IPS-18a (cell line): ENCODE results near the gene GRIK2.

Experiments used
- H3K27ac ChIP-seq: one replicate; pipeline ENCODE4 v1.5.1; 2013; ENCODE audit warnings: low read length
- H3K27me3 ChIP-seq: one replicate; pipeline ENCODE4 v1.6.1; 2013; ENCODE audit warnings: mild to moderate bottlenecking, low read length; ENCODE audit not compliant: control insufficient read depth, insufficient read depth
- H3K36me3 ChIP-seq: one replicate; pipeline ENCODE4 v1.6.1; 2013; ENCODE audit warnings: low read depth, low read length; ENCODE audit not compliant: control insufficient read depth
- H3K4me1 ChIP-seq: one replicate; pipeline ENCODE4 v1.6.1; 2013; ENCODE audit warnings: low read depth, low read length; ENCODE audit not compliant: control insufficient read depth
- H3K4me3 ChIP-seq: one replicate; pipeline ENCODE4 v1.5.1; 2013; ENCODE audit warnings: low read length
- H3K9ac ChIP-seq: one replicate; pipeline ENCODE4 v1.6.1; 2013; ENCODE audit warnings: mild to moderate bottlenecking, low read length, moderate library complexity
- H3K9me3 ChIP-seq: one replicate; pipeline ENCODE4 v1.6.1; 2013; ENCODE audit warnings: low read depth, low read length; ENCODE audit not compliant: control insufficient read depth

The GRIK2 gene

GRCh38 chr6:101543796-101544195 lies 150.3 kb downstream of the GRIK2 start:
- no peak overlapping the region for H3K27ac ChIP-seq
- H3K9me3 ChIP-seq: no peaks in the 10 kb centered on the region
- no peaks in the 10 kb centered on the region for H3K4me1 ChIP-seq
- H3K4me3 ChIP-seq: no peak overlapping the region
- no peaks in the 10 kb centered on the region for H3K36me3 ChIP-seq
- H3K27me3 ChIP-seq: no peaks in the 10 kb centered on the region
- H3K9ac ChIP-seq: no peak overlapping the region

- no peaks in the 10 kb centered on the region for H3K4me1 ChIP-seq
- no peak overlapping the region for H3K9ac ChIP-seq
- no peaks in the 10 kb centered on the region for H3K36me3 ChIP-seq
- H3K27me3 ChIP-seq: no peaks in the 10 kb centered on the region
- no peak overlapping the region for H3K4me3 ChIP-seq
- no peaks in the 10 kb centered on the region for H3K9me3 ChIP-seq
- H3K27ac ChIP-seq: no peak overlapping the region
Observed at GRCh38 chr6:101544286-101544685, 150.8 kb downstream of the GRIK2 start.

GRCh38 chr6:101545191-101545590 lies 151.7 kb downstream of the GRIK2 start:
- H3K4me3 ChIP-seq: no peak overlapping the region
- no peaks in the 10 kb centered on the region for H3K9me3 ChIP-seq
- no peaks in the 10 kb centered on the region for H3K27me3 ChIP-seq
- no peak overlapping the region for H3K27ac ChIP-seq
- H3K9ac ChIP-seq: no peak overlapping the region
- H3K4me1 ChIP-seq: no peaks in the 10 kb centered on the region
- H3K36me3 ChIP-seq: no peaks in the 10 kb centered on the region

GRCh38 chr6:101550451-101550850 lies 156.9 kb downstream of the GRIK2 start:
- H3K36me3 ChIP-seq: no peaks in the 10 kb centered on the region
- H3K9me3 ChIP-seq: no peaks in the 10 kb centered on the region
- H3K4me1 ChIP-seq: peaks cover 8% of the 10 kb centered on the region
- no peak overlapping the region for H3K4me3 ChIP-seq
- no peak overlapping the region for H3K9ac ChIP-seq
- H3K27ac ChIP-seq: no peak overlapping the region
- no peaks in the 10 kb centered on the region for H3K27me3 ChIP-seq

- Histone ChIP-seq H3K4me1 (peaks cover 8% of the 10 kb centered on the region), H3K4me3 (no peak overlapping the region), H3K27me3 (no peaks in the 10 kb centered on the region), H3K27ac (no peak overlapping the region), H3K9ac (no peak overlapping the region), H3K9me3 (no peaks in the 10 kb centered on the region), H3K36me3 (no peaks in the 10 kb centered on the region)
Observed at GRCh38 chr6:101554231-101554630, 160.7 kb downstream of the GRIK2 start.

GRCh38 chr6:101558712-101559111 lies 165.2 kb downstream of the GRIK2 start:
- Histone ChIP-seq H3K27ac (no peak overlapping the region), H3K27me3 (no peaks in the 10 kb centered on the region), H3K36me3 (no peaks in the 10 kb centered on the region), H3K9me3 (no peaks in the 10 kb centered on the region), H3K4me1 (peaks cover 8% of the 10 kb centered on the region), H3K4me3 (no peak overlapping the region), H3K9ac (no peak overlapping the region)

- H3K4me1 ChIP-seq: no peaks in the 10 kb centered on the region
- no peaks in the 10 kb centered on the region for H3K9me3 ChIP-seq
- no peak overlapping the region for H3K4me3 ChIP-seq
- H3K36me3 ChIP-seq: no peaks in the 10 kb centered on the region
- H3K27ac ChIP-seq: no peak overlapping the region
- no peak overlapping the region for H3K9ac ChIP-seq
- no peaks in the 10 kb centered on the region for H3K27me3 ChIP-seq
Observed at GRCh38 chr6:101572627-101573026, 179.1 kb downstream of the GRIK2 start.

GRCh38 chr6:101577091-101577490 lies 183.6 kb downstream of the GRIK2 start:
- Histone ChIP-seq H3K4me3 (no peak overlapping the region), H3K9ac (no peak overlapping the region), H3K4me1 (no peaks in the 10 kb centered on the region), H3K27me3 (no peaks in the 10 kb centered on the region), H3K27ac (no peak overlapping the region), H3K36me3 (no peaks in the 10 kb centered on the region), H3K9me3 (no peaks in the 10 kb centered on the region)

GRCh38 chr6:101578306-101578705 lies 184.8 kb downstream of the GRIK2 start:
- H3K4me3 ChIP-seq: no peak overlapping the region
- H3K9ac ChIP-seq: no peak overlapping the region
- no peaks in the 10 kb centered on the region for H3K9me3 ChIP-seq
- no peak overlapping the region for H3K27ac ChIP-seq
- H3K4me1 ChIP-seq: no peaks in the 10 kb centered on the region
- H3K27me3 ChIP-seq: no peaks in the 10 kb centered on the region
- no peaks in the 10 kb centered on the region for H3K36me3 ChIP-seq

GRCh38 chr6:101582792-101583191 lies 189.3 kb downstream of the GRIK2 start:
- H3K9me3 ChIP-seq: no peaks in the 10 kb centered on the region
- H3K27ac ChIP-seq: no peak overlapping the region
- no peak overlapping the region for H3K4me3 ChIP-seq
- no peaks in the 10 kb centered on the region for H3K4me1 ChIP-seq
- no peaks in the 10 kb centered on the region for H3K27me3 ChIP-seq
- no peaks in the 10 kb centered on the region for H3K36me3 ChIP-seq
- no peak overlapping the region for H3K9ac ChIP-seq

GRCh38 chr6:101585501-101585900 lies 192.0 kb downstream of the GRIK2 start:
- Histone ChIP-seq H3K27me3 (no peaks in the 10 kb centered on the region), H3K9me3 (no peaks in the 10 kb centered on the region)

GRCh38 chr6:101588343-101588742 lies 194.8 kb downstream of the GRIK2 start:
- no peak overlapping the region for H3K27ac ChIP-seq
- no peak overlapping the region for H3K9ac ChIP-seq
- H3K4me3 ChIP-seq: no peak overlapping the region
- H3K27me3 ChIP-seq: no peaks in the 10 kb centered on the region
- no peaks in the 10 kb centered on the region for H3K4me1 ChIP-seq
- no peaks in the 10 kb centered on the region for H3K9me3 ChIP-seq
- no peaks in the 10 kb centered on the region for H3K36me3 ChIP-seq

More at GRCh38 chr6:101585501-101585900, 192.0 kb downstream of the GRIK2 start:
- Histone ChIP-seq H3K36me3 (no peaks in the 10 kb centered on the region), H3K9ac (no peak overlapping the region), H3K4me1 (no peaks in the 10 kb centered on the region), H3K27ac (no peak overlapping the region), H3K4me3 (no peak overlapping the region)
